ENCODE data around the gene CYTH2. TPM values are rescaled to one million over a fixed set of nuclear protein-coding genes. Genes with fewer than 3 reads are reported as not detected.
A peak's percentile ranks its signal among the peaks of the same experiment; 100 is the strongest.

Gene CYTH2
- total RNA-seq, 1 experiment from 2014 or later = 103 TPM

DNA sequence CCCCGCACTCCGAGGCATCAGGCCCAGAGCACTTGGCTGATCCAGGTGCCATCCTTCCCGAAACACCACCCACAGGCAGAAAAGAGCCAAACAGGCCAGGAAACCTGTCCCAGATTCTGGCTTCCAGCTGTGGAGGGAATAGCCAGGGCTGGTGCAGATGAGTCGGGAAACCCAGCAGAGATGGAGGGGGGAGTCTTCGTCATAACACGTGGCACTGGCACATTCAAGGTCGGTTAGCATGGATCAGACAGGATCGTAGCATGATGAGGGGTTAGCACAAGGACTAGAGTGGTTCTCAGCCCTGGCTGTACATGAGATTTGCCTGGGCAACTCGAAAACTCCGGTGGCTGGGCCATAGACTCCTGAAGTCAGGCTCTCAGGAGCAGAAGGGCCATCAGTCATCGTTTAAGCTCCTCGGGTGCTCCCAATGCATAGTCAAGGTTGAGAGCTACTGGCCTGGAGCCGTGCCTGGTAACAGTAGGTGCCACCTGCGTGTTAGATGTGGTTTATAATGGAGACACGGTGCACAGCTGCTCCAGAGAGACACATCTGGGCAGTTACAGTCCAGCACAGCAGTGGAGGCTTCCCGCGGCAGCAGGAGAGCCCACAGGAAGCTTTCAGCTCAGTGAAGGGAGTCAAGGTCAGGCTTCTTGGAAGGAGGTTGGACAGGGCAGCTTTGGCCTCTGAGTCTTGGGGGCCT is 6.3 kb downstream of the CYTH2 start:
- Histone ChIP-seq H2BK5ac (ENCODE audit: insufficient read length, low read length) (no peak overlapping the region), H2BK120ac (ENCODE audit: low read depth, low read length, poor library complexity, severe bottlenecking) (no peak overlapping the region), H3K18ac (ENCODE audit: insufficient read length, low read depth, low read length) (no peak overlapping the region), H3K79me2 (ENCODE audit: insufficient read depth, low read length) (no peaks in the 10 kb centered on the region), H3K27me3 (ENCODE audit: insufficient read depth, low read length) (no peaks in the 10 kb centered on the region), H2BK12ac (ENCODE audit: insufficient read length, low read depth, low read length) (no peak overlapping the region), H2AK5ac (ENCODE audit: insufficient read length, low read length) (no peak overlapping the region), H3K9me3 (ENCODE audit: control insufficient read depth, low read depth, low read length) (no peaks in the 10 kb centered on the region), H3K4me2 (ENCODE audit: insufficient read depth, insufficient read length, low read length) (no peak overlapping the region), H3K23me2 (ENCODE audit: insufficient read length, low read depth, low read length, poor library complexity, severe bottlenecking) (no peaks in the 10 kb centered on the region), H3K4me1 (ENCODE audit: insufficient read depth, low read length) (no peaks in the 10 kb centered on the region), H3T11ph (ENCODE audit: low read length) (no peak overlapping the region), H4K5ac (ENCODE audit: insufficient read length, low read depth, low read length) (no peak overlapping the region), H3K4ac (ENCODE audit: low read depth, low read length) (no peak overlapping the region), H3K79me1 (ENCODE audit: insufficient read depth, low read depth, low read length, poor library complexity, severe bottlenecking) (no peaks in the 10 kb centered on the region), H3K9ac (ENCODE audit: extremely low read depth, insufficient read length, low read length) (no peak overlapping the region), H3K14ac (ENCODE audit: insufficient read depth, low read length) (no peak overlapping the region), H3K23ac (ENCODE audit: insufficient read length, low read depth, low read length) (no peak overlapping the region), H3K27ac (ENCODE audit: insufficient read length, low read depth, low read length) (no peak overlapping the region), H4K8ac (replicated peaks; ENCODE audit: insufficient read length, low read depth, low read length) (no peak overlapping the region), H2AFZ (ENCODE audit: low read length) (no peak overlapping the region), H2BK20ac (ENCODE audit: low read depth, low read length, poor library complexity, severe bottlenecking) (no peak overlapping the region), H3K56ac (ENCODE audit: insufficient read length, low read depth, low read length) (no peak overlapping the region), H4K91ac (ENCODE audit: insufficient read length, low read depth, low read length) (no peak overlapping the region), H2BK15ac (ENCODE audit: low read depth, low read length) (no peak overlapping the region), H4K20me1 (ENCODE audit: control insufficient read depth, insufficient read depth, insufficient read length) (no peaks in the 10 kb centered on the region)
- peaks cover 0 to 2% of the 10 kb centered on the region in 2 experiments; a peak in 1 of 4 replicates for H3K4me1 Mint-ChIP-seq
- peak overlapping the region in 1 of 3 experiments; percentile 95; a peak in 2 of 7 replicates for H3K27ac Mint-ChIP-seq
- peaks cover 54 to 80% (median 69%) of the 10 kb centered on the region in 3 experiments for H3K36me3 Mint-ChIP-seq (ENCODE audit: insufficient read depth in 1 of 3, low read depth in 3 of 3)
- no peak for DNase-seq
- H3K27me3 Mint-ChIP-seq (ENCODE audit: low read depth) = no peaks in the 10 kb centered on the region
- TF ChIP-seq, protein P1, sequence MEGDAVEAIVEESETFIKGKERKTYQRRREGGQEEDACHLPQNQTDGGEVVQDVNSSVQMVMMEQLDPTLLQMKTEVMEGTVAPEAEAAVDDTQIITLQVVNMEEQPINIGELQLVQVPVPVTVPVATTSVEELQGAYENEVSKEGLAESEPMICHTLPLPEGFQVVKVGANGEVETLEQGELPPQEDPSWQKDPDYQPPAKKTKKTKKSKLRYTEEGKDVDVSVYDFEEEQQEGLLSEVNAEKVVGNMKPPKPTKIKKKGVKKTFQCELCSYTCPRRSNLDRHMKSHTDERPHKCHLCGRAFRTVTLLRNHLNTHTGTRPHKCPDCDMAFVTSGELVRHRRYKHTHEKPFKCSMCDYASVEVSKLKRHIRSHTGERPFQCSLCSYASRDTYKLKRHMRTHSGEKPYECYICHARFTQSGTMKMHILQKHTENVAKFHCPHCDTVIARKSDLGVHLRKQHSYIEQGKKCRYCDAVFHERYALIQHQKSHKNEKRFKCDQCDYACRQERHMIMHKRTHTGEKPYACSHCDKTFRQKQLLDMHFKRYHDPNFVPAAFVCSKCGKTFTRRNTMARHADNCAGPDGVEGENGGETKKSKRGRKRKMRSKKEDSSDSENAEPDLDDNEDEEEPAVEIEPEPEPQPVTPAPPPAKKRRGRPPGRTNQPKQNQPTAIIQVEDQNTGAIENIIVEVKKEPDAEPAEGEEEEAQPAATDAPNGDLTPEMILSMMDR (conservative IDR thresholded peaks at IDR 0.05) = no peak
- no peak overlapping the region; a peak in 1 of 5 replicates for H3K4me3 Mint-ChIP-seq
- WGBS (ENCODE audit: extremely low coverage, insufficient read length, low lambda C conversion rate) = no CpG with 5 or more reads among the region's 17 CpGs
- H3K9me3 Mint-ChIP-seq = no peaks in the 10 kb centered on the region; a peak in 1 of 5 replicates
